ENCODE measurements around the gene TFCP2L1. TPM values are rescaled to one million over a fixed set of nuclear protein-coding genes. Genes with fewer than 3 reads are reported as not detected.

The TFCP2L1 gene
- total and polyA plus RNA-seq, 7 donors = 0.14 to 1.8 (median 0.53) TPM

GRCh38 chr2:121263996-121264715, 20.8 kb downstream of the TFCP2L1 start:
- no peak for TF ChIP-seq CTCF (IDR thresholded peaks at IDR 0.05)
- no peaks in the 10 kb centered on the region for H3K36me3 ChIP-seq (ENCODE audit: insufficient read depth in 1 of 2, low read depth in 1 of 2)
- ATAC-seq (no peak), DNase-seq (no peak)
- no peak overlapping the region for H3K4me3 ChIP-seq
- no peaks in the 10 kb centered on the region for H3K27me3 ChIP-seq (ENCODE audit: insufficient read depth in 3 of 3, low read length in 2 of 3)
- no peaks in the 10 kb centered on the region for H3K4me1 ChIP-seq
- intact Hi-C loops (cut with DNase I) = no loop called here
- H3K27ac ChIP-seq = no peak overlapping the region
- H3K9me3 ChIP-seq = no peaks in the 10 kb centered on the region
- 81 to 87% (median 84%) methylated on average over 9 of the region's 9 CpGs for WGBS, 3 donors

- H3K27me3 ChIP-seq (ENCODE audit: insufficient read depth in 3 of 3, low read length in 2 of 3) = no peaks in the 10 kb centered on the region
- no peaks in the 10 kb centered on the region for H3K36me3 ChIP-seq (ENCODE audit: insufficient read depth in 1 of 2, low read depth in 1 of 2)
- no peaks in the 10 kb centered on the region for H3K9me3 ChIP-seq
- no peak overlapping the region for H3K4me3 ChIP-seq
- no peak for TF ChIP-seq CTCF (IDR thresholded peaks at IDR 0.05)
- H3K27ac ChIP-seq = no peak overlapping the region
- intact Hi-C loops (cut with DNase I) = no loop called here
- H3K4me1 ChIP-seq = no peaks in the 10 kb centered on the region
- WGBS, 3 donors = 63 to 71% (median 64%) methylated on average over 12 of the region's 12 CpGs
- ATAC-seq (no peak), DNase-seq (peak in 1 of 2 donors; percentile 32)
These were observed 24.4 kb downstream of the TFCP2L1 start for GRCh38 chr2:121260370-121261154.

GRCh38 chr2:121258051-121258450, 27.0 kb downstream of the TFCP2L1 start:
- no peak for TF ChIP-seq CTCF (IDR thresholded peaks at IDR 0.05)
- Histone ChIP-seq H3K36me3 (ENCODE audit: insufficient read depth in 1 of 2, low read depth in 1 of 2) (no peaks in the 10 kb centered on the region), H3K9me3 (no peaks in the 10 kb centered on the region), H3K27me3 (ENCODE audit: insufficient read depth in 3 of 3, low read length in 2 of 3) (peaks cover 0 to 2% (median 0%) of the 10 kb centered on the region in 3 donors), H3K4me3 (no peak overlapping the region), H3K27ac (no peak overlapping the region), H3K4me1 (no peaks in the 10 kb centered on the region)
- intact Hi-C loops (cut with DNase I) = no loop called here
- 91 to 95% (median 93%) methylated on average over 5 of the region's 5 CpGs for WGBS, 3 donors
- ATAC-seq = no peak
- no peak for DNase-seq

GRCh38 chr2:121257480-121257840, 27.5 kb downstream of the TFCP2L1 start:
- ATAC-seq = no peak
- no peak overlapping the region for H3K27ac ChIP-seq
- H3K27me3 ChIP-seq (ENCODE audit: insufficient read depth in 3 of 3, low read length in 2 of 3) = peaks cover 0 to 2% (median 0%) of the 10 kb centered on the region in 3 donors
- no peaks in the 10 kb centered on the region for H3K4me1 ChIP-seq
- WGBS, 3 donors = 81 to 89% (median 84%) methylated on average over 3 of the region's 3 CpGs
- H3K36me3 ChIP-seq (ENCODE audit: insufficient read depth in 1 of 2, low read depth in 1 of 2) = no peaks in the 10 kb centered on the region
- intact Hi-C loops (cut with DNase I) = no loop called here
- no peak for DNase-seq
- H3K9me3 ChIP-seq = no peaks in the 10 kb centered on the region
- H3K4me3 ChIP-seq = no peak overlapping the region
- TF ChIP-seq CTCF (IDR thresholded peaks at IDR 0.05) = no peak

All from psoas muscle (tissue), 8 donors.